HG02610 (cell line): Measurements from ENCODE around the gene RNF31.
"Not testable (repeated sequence)": the region's sequence is repeated elsewhere in the genome, so short reads cannot be mapped to it uniquely, and the experiment has no call there.

Source experiments
- ATAC-seq: cut with Tn5 transposase; IDR thresholded peaks from one replicate; pipeline ENCODE4 v1.9.1; 2021; ENCODE audit warnings: mild to moderate bottlenecking, moderate library complexity; ENCODE audit not compliant: unreplicated experiment

RNF31 gene

DNA sequence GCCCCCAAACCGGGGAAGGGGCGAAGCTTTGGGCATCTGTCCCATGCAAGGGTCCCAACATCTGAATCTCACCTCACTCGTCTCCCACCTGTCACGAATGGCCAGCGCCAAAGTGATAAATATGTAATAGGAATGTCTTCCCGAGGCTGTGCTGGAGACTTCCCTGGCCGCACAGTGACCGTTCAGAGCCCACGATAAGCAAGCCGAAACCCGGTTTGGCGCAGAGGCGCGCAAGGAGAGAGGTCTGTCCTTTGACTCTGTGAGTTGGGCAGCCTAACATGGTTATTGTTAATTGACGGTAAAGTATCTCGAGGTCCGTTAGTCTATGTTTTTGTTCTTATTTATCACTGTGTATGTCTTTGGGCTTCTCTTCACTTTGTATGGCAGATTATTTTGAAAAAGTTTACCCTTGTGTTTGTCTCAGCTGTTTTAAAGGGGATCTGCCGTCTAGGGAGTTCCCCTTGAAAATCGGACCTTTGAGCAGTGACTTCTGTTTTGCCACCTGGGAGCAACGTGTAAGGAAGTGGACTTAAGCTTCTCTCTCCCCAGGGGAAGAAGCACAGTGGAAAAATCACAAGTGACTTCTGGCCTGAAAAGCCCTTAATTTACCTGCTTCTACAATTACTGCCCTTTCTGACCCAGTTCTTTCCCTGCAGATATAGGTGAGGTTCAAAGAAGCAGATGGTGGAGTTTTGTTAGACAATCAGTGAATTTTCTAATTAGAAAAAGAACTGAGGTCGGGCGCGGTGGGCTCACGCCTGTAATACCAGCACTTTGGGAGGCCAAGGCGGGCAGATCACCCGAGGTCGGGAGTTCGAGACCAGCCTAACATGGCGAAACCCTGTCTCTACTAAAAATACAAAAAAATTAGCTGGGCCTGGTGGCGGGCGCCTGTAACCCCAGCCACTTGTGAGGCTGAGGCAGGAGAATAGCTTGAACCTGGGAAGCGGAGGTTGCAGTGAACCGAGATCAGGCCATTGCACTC, 49.1 kb downstream of the RNF31 start:
- ATAC-seq: no peak

DNA sequence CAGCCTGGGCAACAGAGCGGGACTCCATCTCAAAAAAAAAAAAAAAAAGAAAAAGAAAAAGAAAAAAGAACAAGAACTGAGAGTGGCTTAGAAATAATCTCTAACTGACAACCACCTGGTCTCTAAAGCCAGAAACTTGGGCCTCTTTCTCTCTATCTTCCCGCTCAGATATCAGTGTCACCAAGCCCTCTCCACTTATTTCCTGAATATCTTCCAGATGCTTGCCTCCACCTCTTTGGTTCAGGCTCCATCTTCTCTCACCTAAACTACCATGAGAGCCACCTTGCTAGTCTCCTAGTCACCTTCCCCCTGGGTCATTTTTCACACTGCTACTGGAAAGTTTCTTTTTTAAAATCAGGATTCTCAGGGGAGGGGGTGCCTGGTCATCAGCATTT, 49.8 kb downstream of the RNF31 start:
- no peak for ATAC-seq

DNA sequence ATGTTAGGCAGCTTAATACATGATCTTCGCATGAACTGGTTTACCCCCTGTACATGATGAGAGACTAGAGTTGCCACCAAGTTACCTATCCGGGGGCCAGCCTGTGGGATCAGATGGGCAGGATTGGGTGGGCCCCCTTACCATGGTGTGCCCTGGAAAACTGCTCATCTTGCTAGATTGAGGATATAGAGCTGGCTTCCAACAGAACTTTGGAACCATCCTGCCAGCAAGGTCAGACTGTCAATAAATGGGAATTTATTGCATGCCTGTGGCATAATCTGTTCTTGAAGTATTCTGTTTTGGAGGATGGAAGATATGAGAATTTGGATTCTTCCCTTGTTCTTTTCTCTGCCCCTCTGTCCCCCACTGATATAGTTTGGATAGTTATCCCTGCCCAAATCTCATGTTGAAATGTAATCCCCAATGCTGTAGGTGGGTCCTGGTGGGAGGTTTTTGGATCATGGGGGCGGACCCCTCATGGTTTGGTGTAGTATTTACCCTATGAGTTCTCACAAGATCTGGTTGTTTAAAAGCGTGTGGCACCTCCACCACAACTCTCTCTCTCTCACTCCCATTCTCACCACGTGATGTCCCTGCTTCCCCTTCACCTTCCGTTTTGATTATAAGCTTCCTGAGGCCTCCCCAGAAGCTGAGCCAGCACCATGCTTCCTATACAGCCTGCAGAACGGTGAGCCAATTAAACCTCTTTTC, 51.7 kb downstream of the RNF31 start:
- ATAC-seq: no peak

DNA sequence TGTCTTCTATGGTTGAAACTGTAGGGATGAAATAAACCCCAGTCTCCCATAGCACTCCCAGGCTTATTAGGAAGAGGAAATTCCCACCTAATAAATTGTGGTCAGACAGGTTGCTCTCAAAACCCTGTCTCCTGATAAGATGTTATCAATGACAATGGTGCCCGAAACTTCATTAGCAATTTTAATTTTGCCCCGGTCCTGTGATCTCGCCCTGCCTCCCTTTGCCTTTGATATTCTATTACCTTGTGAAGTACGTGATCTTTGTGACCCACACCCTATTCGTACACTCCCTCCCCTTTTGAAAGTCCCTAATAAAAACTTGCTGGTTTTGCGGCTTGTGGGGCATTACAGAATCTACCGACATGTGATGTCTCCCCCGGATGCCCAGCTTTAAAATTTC, 55.2 kb downstream of the RNF31 start:
- ATAC-seq: not testable (repeated sequence)

DNA sequence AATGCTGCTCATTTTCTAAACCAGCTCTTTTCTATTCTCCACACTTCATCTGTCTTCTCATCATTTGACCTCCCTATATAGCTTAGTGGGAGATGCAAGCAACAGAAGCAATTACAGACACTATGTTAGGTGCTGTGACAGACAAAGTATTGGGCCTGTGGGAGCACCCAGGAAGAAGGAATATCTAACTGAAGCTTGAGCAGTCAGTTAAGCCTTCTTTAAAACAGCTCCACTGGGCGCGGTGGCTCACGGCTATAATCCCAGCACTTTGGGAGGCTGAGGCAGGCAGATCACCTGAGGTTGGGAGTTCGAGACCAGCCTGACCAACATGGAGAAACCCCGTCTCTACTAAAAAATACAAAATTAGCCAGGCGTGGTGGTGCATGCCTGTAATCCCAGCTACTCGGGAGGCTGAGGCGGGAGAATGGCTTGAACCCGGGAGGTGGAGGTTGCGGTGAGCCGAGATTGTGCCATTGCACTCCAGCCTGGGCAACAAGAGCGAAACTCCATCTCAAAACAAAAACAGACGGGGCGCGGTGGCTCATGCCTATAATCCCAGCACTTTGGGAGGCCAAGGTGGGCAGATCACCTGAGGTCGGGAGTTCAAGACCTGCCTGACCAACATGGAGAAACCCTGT, 56.1 kb downstream of the RNF31 start:
- ATAC-seq: not testable (repeated sequence)

DNA sequence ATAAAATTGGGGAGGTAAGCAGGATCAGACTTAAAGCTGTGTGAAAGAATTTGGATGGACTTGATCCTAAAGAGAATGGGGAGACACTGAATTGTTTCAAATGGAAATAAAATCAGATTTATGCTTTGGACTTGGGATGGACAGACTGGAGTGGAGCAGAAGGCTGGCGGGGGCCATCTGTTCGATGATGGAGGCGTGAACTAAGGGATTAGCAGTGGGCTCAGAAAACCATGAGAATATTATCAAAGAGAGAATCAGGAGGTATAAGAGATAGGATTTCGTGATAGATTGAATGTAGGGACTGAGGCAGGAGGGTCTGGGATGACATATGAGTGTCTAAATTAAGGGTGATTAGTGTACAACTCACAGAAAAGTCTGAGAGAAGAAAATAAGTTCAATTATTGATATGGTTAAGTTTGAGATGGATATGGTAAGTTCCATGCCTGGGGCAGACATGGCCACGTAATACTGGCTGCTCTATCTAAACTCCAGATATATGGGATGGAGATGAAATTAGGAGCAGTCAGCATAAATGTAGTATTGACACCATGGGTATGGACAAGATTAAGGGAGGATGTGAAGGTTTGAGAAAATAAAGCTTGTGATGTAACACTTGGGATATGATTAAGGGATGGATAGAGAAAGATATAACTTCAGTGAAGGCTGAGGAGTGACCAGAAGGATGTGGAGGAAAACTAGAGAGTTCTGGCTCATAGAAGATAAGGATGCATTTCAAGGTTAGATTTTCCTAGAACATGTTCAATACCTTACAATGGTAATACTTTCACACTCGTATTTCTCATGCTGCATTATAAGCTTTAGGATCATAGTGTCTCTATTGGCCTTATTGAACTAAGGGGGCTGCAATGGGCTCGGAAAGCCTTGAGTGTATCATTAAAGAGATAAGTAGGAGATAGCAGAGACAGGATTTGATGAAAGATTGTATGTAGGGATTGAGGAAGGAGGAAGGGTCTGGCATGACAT, 57.2 kb downstream of the RNF31 start:
- ATAC-seq: no peak

DNA sequence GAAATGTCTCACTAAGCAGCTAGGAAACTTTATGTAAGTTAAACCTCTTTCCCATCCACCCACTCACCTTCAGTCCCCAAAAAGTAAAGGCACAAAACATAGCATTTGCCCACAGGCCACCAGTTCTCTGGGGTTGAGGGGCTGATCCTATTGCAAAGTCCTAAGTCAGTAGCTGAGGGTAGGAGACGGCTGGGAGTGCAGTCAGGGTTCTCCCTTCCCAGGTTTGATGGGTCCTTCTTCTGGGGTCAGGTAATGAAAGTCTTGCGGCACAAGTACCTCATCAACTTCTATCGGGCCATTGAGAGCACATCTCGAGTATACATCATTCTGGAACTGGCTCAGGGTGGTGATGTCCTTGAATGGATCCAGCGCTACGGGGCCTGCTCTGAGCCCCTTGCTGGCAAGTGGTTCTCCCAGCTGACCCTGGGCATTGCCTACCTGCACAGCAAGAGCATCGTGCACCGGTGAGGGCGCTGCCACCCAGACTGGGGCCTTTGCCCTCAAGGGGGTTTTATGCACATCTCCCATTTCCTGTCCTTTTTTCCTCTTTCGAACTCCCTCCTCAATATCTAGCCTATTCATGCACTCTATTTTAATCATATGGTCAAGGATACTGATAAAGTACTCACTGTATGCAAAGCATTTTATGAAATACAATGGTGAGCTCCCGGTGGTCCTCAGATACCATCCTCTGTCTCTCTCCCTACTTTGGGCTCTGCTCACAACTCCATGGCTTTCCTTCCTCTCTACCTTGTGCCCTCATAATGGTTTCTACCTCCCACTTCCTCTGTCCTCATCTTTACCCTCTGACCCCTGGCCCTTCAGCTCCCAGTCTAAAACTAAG, 59.2 kb downstream of the RNF31 start:
- ATAC-seq: no peak

DNA sequence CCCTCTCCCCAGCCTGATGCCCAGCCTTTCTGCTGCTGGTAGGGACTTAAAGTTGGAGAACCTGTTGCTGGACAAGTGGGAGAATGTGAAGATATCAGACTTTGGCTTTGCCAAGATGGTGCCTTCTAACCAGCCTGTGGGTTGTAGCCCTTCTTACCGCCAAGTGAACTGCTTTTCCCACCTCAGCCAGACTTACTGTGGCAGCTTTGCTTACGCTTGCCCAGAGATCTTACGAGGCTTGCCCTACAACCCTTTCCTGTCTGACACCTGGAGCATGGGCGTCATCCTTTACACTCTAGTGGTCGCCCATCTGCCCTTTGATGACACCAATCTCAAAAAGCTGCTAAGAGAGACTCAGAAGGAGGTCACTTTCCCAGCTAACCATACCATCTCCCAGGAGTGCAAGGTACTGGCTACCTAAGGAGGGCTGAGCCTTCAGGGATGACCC, 59.8 kb downstream of the RNF31 start:
- no peak for ATAC-seq

DNA sequence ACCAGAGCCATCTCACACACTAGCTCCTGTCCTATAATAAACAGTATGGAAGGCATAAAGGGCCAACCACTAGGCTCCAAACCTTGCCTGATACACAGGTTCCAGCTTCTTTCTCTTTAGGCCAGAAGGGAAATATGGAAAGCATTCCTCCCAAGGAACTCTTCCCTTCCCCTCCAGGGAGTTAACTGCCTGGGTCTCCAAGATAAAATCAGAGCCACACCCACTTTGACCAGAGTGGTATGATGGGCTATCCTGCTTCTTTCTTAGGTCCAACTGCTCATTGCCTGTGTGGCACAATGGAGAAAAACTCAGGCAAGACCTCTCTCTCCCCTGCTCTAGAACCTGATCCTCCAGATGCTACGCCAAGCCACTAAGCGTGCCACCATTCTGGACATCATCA, 60.3 kb downstream of the RNF31 start:
- ATAC-seq: no peak
